AG04450 (cell line): ENCODE results near the gene BTG2. TPM values are rescaled to one million over a fixed set of nuclear protein-coding genes. Genes with fewer than 3 reads are reported as not detected.
A peak's percentile ranks its signal among the peaks of the same experiment; 100 is the strongest.

Experiments used
- CTCF ChIA-PET: fragments of 300-600, 350-600 bp; formaldehyde crosslinking; extraction: SDS; loops from one replicate; lab custom pipeline; 2022; ENCODE audit warnings: antibody characterized with exemption, inconsistent platforms; lab: Charles Lee
- POLR2A ChIA-PET: fragments of 350-600 bp; formaldehyde crosslinking; extraction: SDS; loops from one replicate; lab custom pipeline; 2021; ENCODE audit warnings: antibody characterized with exemption, inconsistent platforms; lab: Yijun Ruan, JAX
- DNase-seq: peaks from one replicate; pipeline ENCODE4 v3.0.0-alpha.2; 2011; ENCODE audit warnings: low read depth, low spot score
- H3K27ac ChIP-seq: one replicate; pipeline ENCODE4 v1.5.1; 2012; ENCODE audit warnings: low read depth, low read length, control low read depth
- H3K27me3 ChIP-seq: one replicate; pipeline ENCODE4 v1.6.0; 2012; ENCODE audit warnings: low read length; ENCODE audit not compliant: control insufficient read depth, insufficient read depth
- H3K4me3 ChIP-seq: 2 replicates; pipeline ENCODE4 v1.5.1; 2011; ENCODE audit warnings: mild to moderate bottlenecking, low read depth, low read length, control low read depth
- H3K9me3 ChIP-seq: 2 replicates; pipeline ENCODE4 v1.5.1; 2012; ENCODE audit warnings: low read length; ENCODE audit not compliant: control insufficient read depth, insufficient read depth
- CTCF ChIP-seq: IDR thresholded peaks from 2 replicates; pipeline ENCODE4 v1.5.1; 2011; ENCODE audit warnings: low read depth, low read length, control low read depth, inconsistent platforms
- polyA plus RNA-seq: library from polyadenylated mRNA; depleted of rRNA; stranded (reverse); fragments of >200 nt; gene quantifications from 2 replicates; pipeline ENCODE4 v1.2.3, GENCODE V29; 2011

BTG2 gene
- polyA plus RNA-seq, 1 experiment, result 36.5 TPM

GRCh38 chr1:203306965-203307541 lies 1.7 kb downstream of the BTG2 start:
- H3K4me3 ChIP-seq, result peak overlapping the region; percentile 87
- H3K27me3 ChIP-seq, result peaks cover 9% of the 10 kb centered on the region
- DNase-seq, result no peak
- CTCF ChIA-PET, result interaction anchor here (0.8 to 5.6 kb wide), 8 partner anchors 21 to 40 kb away, joined by 3 to 29 read pairs (median 5); no protein-coding TSS in a partner anchor
- no peak for TF ChIP-seq CTCF
- H3K9me3 ChIP-seq, result peaks cover 6% of the 10 kb centered on the region; the same call in 1 of the 2 replicates
- H3K27ac ChIP-seq, result no peak overlapping the region
- POLR2A ChIA-PET, result interaction anchor here (0.5 to 2.5 kb wide), 8 partner anchors 12 to 534 kb away, joined by 3 to 12 read pairs (median 4); no protein-coding TSS in a partner anchor

GRCh38 chr1:203307641-203308126 lies 2.4 kb downstream of the BTG2 start:
- peaks cover 6% of the 10 kb centered on the region; the same call in 1 of the 2 replicates for H3K9me3 ChIP-seq
- CTCF ChIA-PET, result interaction anchor here (1.3 to 5.6 kb wide), 7 partner anchors 27 to 40 kb away, joined by 4 to 29 read pairs (median 5); no protein-coding TSS in a partner anchor
- H3K4me3 ChIP-seq, result peak overlapping the region; percentile 87
- no peak for TF ChIP-seq CTCF
- DNase-seq, result no peak
- H3K27me3 ChIP-seq, result peaks cover 9% of the 10 kb centered on the region
- POLR2A ChIA-PET, result no interaction called here
- H3K27ac ChIP-seq, result no peak overlapping the region

GRCh38 chr1:203308328-203308922 lies 3.1 kb downstream of the BTG2 start:
- no peak for DNase-seq
- H3K27ac ChIP-seq, result no peak overlapping the region
- TF ChIP-seq CTCF, result no peak
- CTCF ChIA-PET, result interaction anchor here (1.5 to 5.6 kb wide), 4 partner anchors 32 to 41 kb away, joined by 4 to 29 read pairs (median 10); no protein-coding TSS in a partner anchor
- POLR2A ChIA-PET, result no interaction called here
- H3K27me3 ChIP-seq, result peaks cover 7% of the 10 kb centered on the region
- peaks cover 6% of the 10 kb centered on the region; the same call in 1 of the 2 replicates for H3K9me3 ChIP-seq
- H3K4me3 ChIP-seq, result peak overlapping the region; percentile 87

- H3K4me3 ChIP-seq, result no peak overlapping the region; the same call in 1 of the 2 replicates
- H3K27ac ChIP-seq, result no peak overlapping the region
- no peak for TF ChIP-seq CTCF
- peaks cover 3% of the 10 kb centered on the region for H3K27me3 ChIP-seq
- peaks cover 6% of the 10 kb centered on the region; the same call in 1 of the 2 replicates for H3K9me3 ChIP-seq
- CTCF ChIA-PET, result interaction anchor here (1.5 to 5.6 kb wide), 4 partner anchors 31 to 42 kb away, joined by 4 to 29 read pairs (median 10); no protein-coding TSS in a partner anchor
- DNase-seq, result no peak
- POLR2A ChIA-PET, result no interaction called here
These were observed 3.6 kb downstream of the BTG2 start for GRCh38 chr1:203308923-203309331.
